GM19193 (cell line): ENCODE data around the gene GPX1.
A peak's percentile ranks its signal among the peaks of the same experiment; 100 is the strongest.

Source experiments
- POLR2A ChIP-seq: IDR thresholded peaks from 4 replicates; pipeline ENCODE4 v1.6.1; 2011; ENCODE audit not compliant: insufficient read depth, insufficient read length; ENCODE audit errors: extremely low read depth

GPX1 gene

DNA sequence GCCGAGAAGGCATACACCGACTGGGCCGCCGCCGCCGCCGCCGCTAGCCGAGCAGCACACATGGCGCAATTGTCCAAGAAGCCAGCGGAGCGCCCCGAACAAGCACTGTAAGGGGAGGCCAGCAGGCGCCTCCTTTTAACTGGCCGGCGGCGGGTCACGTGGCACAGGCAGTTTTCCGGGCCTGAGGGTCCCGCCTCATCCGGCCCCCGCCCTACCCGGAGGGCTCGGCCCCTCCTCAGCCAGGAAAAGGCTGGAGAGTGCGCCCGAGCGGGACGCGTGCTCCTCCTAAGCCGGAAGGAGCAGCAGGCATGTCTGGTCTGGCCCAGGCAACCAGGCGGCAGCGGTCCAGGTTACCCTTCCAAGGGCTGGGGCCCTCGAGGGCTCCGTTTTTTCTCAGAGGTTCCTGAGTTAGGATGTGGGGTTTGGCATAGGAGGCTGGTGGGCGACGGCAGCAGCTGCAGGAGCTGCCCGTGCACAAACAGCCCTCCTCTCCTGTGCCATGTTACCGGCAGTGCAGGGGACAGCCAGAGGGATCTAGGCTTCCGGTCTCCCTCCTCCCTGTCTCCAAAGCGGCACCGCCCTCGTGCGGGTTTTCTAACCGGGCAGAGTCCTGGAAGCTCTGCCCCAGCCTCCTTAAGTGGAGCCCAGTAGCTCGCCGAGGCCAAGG is at the start of gene GPX1:
Gene GPX1, minus strand, starts transcription at position 137 of the 667 bp plus-strand sequence. Its CDS starts 75 bp downstream, at position 62.
- TF ChIP-seq POLR2A: peak; percentile 95

DNA sequence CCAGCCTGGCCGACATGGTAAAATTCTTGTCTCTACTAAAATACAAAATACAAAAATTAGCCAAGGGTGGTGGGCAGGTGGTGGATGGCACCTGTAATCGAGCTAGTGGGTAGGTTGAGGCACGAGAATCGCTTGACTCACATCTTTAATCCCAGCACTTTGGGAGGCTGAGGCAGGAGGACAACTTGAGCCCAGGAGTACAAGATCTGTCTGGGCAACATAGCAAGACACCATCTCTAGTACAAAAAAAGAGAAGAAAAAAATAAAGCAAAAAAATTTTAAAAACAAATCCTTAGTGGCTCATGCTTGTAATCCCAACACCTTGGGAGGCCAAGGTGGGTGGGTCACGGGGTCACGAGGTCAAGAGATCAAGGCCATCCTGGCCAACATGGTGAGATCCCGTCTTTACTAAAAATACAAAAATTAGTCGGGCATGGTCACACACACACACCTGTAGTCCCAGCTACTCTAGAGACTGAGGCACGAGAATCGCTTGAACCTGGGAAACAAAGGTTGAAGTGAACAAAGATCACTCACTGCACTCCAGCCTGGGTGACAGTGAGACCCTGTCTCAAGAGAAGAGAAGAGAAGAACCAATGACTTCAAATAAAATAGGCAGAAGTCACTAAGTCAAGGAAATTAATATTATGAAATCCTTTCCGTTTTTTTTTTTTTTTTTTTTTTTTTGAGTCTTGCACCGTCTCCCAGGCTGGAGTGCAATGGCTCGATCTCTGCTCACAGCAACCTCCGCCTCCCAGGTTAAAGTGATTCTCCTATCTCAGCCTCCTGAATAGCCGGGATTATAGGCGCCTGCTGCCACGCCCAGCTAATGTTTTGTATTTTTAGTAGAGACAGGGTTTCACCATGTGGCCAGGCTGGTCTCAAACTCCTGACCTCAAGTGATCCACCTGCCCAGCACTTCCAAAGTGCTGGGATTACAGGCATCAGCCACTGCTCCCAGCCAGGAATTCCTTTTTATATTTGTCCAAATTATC is 48.7 kb upstream of the GPX1 start:
- no peak for TF ChIP-seq POLR2A

DNA sequence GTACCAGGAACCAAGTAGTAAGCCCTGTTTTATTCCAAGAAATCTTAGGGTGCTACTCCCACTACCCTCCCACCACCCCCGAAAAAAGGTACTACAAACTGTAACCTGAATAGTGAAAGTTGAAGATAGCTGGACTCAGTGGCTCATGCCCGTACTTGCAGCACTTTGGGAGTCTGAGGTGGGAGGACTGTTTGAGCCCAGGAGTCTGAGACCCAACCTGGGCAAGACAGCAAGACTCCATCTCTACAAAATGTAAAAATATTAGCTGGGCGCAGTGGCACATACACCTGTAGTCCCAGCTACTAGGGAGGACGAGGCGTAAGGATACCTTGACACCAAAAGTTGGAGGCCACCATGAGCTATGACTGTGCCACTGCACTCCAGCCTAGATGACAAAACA is 45.7 kb upstream of the GPX1 start:
- TF ChIP-seq POLR2A: no peak

DNA sequence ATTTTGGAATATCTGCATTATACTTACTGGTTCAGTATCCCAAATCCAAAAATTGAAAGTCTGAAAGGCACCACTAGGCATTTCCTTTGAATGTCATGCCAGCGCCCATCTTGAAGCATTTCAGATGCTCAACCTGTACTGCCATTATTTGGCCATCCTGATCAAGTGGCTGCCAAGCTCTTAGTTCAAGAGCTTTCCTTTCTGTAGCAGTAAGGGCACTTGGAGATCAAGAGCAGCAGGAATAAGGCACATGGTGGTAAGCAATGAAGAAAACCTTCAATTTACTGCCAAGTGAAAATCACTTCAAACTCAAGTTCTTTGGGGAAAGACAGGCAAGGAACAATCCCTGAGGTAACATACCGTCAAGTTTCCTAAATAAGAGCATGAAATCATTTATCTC is 43.6 kb upstream of the GPX1 start:
- TF ChIP-seq POLR2A: no peak

DNA sequence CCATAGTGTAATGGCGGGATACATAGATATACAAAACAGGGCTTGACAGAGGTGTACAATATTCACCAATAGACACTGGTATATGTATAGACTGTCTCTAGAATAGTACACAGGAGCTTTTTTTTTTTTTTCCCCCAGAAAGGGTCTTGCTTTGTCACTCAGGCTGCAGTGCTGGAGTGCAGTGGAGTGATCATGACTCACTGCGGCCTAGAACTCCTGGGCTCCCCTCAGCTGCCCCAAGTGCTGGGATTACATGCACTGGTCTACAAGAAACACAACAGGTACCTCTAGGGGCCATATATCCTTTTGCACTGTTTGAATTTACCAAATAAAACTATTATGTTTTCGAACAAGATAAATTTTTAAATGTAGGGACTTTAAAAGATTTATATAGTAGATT is 41.3 kb upstream of the GPX1 start:
- no peak for TF ChIP-seq POLR2A

DNA sequence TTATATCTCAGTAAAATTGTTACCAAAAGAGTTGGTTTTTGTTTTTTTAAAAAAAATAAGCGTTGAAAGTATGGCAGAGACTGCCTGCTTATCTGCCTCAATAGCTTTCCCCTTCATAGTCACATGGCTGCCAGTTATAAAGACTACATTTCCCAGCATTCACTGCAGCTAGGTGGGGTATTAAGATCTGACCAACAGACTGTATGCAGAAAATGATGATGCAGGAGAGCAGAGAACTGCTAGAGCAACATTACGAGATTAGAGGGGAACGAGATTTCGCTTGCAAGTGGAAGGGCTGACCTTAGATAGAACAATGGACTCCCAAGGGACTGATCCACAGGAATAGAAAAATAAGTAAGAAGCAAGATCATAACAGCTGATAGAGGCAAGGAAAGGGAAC is 39.3 kb upstream of the GPX1 start:
- TF ChIP-seq POLR2A: no peak

DNA sequence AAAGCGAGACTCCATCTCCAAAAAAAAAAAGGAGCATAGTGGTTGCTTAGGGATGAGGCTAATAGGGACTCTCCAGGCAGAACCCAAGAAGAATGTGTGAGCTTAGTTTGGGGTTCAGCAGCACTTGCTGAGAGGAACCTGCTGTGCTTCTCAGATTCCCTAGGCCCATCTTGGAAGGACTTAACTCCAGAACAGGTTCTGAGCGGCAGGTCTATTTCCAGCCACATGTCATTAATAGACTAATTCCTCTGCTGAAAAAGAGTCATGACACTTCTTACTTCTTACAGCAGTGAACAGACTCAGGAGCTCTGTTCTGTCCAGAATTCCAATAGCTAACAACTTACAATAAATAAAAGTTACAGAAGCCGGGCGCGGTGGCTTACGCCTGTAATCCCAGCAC is 31.1 kb upstream of the GPX1 start:
- no peak for TF ChIP-seq POLR2A

DNA sequence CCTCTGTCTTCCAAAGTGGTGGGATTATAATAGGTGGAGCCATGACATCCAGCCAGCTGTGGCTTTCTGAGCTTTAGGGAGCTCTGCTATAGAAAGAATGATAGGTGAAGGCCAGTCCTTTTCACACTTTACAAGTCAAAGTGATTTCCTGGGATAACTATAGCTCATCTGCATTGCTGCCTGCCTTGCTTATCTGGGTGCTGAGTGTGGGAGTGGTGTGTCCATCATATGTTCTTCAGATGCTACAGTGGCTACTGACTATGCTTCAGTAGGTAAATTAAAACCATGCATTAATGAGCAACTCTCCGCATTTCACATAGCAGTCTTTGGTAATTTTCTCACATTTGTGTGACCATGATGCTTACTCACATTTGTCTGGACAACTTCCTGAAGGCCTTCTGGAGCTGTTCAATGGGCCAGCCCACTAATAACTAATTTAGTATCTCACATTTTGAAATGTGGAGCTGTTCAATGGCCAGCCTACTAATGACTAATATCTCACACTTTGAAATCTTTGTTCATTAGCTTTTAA is 30.2 kb upstream of the GPX1 start:
- no peak for TF ChIP-seq POLR2A

DNA sequence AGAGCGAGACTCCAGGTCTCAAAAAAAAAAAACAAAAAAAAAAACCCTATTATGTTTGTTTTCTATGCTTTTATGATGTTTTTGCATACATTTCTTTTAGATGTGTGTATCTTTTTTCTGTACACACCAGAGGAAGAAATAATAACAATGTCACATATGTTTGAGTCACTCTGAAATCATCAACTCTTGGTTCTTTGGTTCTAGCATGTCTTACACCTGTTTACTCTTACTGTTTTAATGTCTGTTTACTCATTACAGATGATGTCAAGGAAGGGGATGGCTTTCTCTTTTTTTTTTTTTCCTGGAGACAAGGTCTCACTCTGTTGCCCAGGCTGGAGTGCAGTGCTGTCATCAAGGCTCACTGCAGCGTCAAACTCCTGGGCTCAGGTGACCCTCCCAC is 29.6 kb upstream of the GPX1 start:
- no peak for TF ChIP-seq POLR2A

DNA sequence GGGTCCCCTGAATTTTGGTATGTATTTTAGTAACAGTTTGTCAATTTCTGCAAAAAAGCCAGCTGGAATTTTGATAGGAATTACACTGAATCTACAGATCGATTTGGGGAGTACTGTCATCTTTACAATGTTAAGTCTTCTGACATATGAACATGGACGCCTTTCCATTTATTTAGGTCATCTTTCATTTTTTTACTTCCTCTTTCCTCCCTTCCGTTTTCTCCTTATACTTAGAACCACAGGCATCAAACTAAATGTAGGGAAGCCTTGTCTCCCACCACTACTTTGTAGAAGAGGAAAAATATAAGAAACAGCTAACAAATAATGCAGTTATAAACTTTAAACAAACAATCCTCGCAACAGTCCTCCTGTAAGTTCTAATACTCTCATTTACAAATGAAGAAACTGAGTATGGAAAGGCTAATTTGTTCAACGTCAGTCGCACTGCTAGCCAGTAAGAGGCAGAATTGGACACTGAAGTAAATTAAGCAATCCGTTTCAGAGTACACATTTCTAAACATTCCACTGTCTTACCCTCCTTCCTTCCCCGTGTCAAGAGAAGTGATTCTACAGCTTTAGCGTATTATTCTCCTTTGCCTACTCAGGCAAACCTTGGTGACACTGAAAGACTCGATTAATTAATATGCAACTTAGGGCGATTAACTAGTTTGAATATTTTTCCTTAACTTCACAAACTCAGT is 28.1 kb upstream of the GPX1 start:
- TF ChIP-seq POLR2A: no peak

DNA sequence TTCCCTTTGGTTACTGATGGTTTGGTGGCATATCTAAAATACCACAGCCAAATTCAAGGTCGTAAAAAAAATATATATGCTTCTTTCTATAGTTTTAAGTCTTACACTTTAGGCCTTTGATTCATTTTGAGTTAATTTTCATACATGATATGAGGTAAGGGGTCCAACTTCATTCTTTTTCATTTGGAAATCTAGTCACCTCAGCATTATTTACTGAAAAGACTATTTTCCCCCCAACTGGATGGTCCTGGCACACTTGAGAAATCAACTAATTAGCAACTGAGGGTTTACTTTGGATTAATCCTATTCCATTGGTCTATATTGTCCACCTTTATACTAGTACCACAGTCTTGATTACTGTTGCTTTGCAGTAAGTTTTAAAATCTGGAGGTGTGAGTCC is 27.5 kb upstream of the GPX1 start:
- TF ChIP-seq POLR2A: no peak

DNA sequence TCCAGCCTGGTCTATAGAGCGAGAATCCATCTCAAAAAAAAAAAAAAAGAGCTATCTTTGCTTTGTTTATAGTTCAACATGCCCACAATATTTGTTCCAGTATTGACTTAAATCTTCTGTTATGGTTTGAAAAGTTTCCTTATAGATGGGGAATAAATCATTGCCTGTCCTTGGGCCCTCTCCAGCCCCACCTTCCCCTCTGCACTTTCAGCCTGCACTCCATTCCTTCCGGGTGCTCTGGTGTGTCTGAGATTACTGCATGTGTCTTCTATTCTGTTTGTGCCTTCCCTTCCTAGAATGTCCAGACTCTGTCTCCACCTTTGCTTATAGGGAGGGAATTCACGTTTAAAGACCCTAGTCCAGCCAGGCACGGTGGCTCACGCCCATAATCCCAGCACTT is 25.2 kb upstream of the GPX1 start:
- TF ChIP-seq POLR2A: no peak

DNA sequence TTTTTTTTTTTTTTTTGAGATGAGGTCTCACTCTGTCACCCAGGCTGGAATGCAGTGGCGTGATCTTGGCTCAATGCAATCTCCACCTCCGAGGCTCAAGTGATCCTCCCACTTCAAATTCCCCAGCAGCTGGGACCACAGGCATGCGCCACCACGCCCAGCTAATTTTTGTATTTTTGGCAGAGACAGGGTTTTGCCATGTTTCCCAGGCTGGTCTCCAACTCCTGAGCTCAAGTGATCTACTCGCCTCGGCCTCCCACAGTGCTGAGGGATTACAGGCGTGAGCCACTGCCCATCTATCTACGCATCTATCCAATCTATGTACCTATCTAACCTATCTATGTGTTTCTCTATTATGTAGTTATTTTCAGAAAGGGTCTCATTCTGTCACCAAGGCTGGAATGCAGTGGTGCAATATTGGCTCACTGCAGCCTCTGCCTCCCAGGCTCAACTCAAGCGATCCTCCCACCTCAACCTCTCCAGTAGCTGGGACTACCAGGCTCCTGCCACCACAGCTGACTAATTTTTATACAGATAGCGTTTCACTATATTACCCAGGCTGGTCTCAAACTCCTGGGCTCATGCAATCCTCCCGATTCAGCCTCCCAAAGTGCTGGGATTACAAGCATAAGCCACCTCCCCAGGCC is 20.2 kb upstream of the GPX1 start:
- TF ChIP-seq POLR2A: no peak

DNA sequence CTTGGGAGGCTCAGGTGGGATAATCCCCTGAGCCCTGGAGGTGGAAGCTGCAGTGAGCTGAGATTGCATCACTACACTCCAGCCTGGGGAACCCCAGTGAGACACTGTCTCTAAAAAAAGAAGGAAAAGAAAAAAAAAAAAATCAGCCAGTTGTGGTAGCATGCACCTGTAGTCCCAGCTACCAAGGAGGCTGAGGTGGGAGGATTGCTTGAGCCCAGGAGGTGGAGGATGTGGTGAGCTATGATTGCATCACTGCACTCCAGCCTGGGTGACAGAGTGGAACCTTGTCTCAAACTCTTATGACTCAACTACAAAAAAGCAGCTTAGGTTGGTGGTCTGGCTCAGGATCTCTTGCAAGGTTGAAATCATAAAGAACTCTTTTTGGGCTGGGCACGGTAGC is 19.3 kb upstream of the GPX1 start:
- TF ChIP-seq POLR2A: no peak

DNA sequence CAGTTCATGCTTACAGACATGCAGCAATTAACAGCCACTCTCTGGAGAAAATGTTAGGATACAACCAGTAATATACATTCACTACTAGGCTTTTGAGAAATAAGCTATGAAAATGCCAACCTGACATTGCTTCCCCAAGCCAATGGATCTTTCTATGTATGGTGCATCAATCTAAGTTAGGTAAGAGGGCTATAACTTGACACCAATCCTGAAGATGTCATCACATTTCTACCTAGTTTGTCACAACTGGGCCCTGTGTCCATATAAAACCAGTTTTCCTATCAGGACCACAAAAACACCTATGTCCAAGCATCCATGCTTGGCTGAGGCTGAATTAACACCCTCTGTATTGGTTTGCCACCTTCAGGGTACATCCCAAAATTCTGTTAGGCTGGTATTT is 13.8 kb upstream of the GPX1 start:
- TF ChIP-seq POLR2A: no peak

DNA sequence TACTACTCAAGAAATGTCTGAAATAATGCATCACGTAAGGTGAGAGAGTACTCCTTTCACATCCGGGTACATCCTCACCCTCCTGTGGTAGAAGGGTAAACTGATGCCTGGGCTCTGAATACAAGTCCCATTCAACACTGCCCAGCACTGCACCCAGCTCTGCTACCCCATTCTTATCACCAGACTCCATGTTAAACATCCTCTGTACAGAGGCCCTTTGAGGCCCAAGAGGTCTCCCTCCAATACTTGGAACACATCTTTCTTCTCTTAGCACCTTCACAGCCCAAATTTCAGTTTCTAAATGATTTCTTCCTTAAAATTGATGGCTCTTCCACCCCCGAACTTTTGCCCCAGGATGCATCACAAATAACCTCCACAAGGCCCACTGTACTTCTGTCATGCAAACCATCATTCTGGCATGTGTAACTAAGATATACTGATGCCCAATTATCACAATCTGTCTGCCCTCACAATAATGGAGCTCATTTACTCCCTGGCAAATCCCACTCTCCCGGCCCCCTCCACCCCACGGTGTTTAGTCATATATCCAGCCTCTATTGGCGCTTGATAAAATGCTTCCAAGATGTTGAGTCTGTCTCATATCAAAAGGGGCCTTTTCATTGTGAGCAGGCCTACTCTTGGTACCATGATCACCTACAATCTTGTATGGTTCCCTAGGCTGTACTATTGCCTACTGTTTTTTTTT is 12.6 kb upstream of the GPX1 start:
- TF ChIP-seq POLR2A: no peak
